HG02763 (cell line): ENCODE data around the gene CLDND1.

Experiments used
- ATAC-seq: cut with Tn5 transposase; IDR thresholded peaks from one replicate; pipeline ENCODE4 v1.9.1; 2021; ENCODE audit warnings: mild to moderate bottlenecking, moderate library complexity; ENCODE audit not compliant: unreplicated experiment

Gene CLDND1

GRCh38 chr3:98552232-98553020 lies 29.7 kb upstream of the CLDND1 start:
- ATAC-seq, result no peak

DNA sequence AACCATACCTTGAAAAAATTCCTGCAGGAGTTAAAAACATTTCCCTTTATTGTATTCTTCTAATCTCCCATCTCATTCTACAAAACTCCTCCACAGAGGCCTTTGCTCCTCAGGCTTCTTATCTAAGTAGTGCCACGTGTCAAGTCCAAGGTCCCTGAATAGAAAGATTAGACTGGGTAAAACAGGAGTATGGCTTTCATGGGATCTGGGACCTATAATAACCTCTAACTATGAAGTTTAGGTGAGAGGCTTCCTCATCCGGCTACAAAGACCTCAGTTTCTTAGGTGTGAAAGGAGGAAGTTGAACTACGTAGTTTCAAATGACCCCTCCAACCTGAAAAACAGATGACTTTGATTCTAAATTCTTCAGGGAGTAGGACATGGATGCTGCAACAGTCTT lies 29.1 kb upstream of the CLDND1 start:
- no peak for ATAC-seq

DNA sequence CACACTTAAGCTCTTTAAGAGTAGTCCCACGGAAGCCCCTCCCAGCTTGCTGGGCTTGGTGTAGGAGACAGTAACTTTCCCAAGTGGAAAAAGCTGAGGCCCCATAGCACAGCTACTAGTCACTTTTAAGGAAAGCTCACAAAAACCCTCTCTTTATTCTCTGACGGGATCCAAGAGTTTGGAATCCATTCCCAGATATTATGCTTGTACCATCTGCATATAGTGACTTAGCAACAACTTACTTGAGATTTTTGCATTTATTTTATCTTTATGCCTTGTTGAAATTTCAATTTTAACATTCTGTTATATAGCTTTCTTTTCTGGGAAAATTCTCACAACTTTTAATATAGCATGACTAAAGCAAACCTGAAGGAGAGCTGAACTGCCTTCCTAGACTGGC lies 28.5 kb upstream of the CLDND1 start:
- no peak for ATAC-seq

GRCh38 chr3:98550833-98551232 lies 28.1 kb upstream of the CLDND1 start:
- no peak for ATAC-seq

DNA sequence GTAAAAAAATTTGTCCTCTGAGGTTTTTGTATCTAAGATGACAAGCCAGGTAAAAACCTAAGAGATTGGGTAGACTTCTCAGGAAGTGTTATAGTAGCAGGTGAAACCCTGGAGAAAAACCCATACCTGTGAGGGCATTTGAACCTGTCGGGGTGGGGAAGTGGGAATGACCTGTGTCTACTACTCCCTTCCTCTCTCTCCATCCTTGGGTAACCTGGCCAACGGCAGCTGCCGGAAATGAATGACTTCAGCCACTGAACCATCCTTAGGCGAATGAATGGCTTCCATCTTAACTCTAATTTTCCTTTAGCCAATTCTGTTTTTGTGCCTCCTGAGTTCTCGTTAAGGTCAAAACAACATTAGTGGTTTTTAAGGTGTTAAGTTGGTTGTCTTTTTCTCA lies 25.8 kb upstream of the CLDND1 start:
- ATAC-seq, result no peak

DNA sequence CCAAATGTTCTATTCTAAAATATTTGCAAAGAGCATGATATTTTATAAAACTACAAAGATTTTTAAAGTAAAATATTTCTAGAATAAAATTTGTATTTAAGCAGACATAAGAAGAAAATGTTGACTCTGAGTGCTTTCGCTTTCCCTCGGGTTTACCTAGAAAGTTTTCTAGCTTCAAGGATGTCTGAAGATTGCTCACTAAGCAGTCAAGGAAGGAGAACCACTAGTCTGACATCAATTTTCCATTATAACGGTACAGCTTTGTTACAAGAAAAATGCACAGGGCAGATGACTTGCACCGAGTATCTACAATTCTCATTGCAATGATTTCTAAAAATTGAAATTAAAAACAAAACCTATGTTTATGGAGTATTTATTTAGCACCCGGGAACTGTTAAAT lies 23.2 kb upstream of the CLDND1 start:
- peak; percentile 59 for ATAC-seq

GRCh38 chr3:98542623-98543022 lies 19.9 kb upstream of the CLDND1 start:
- ATAC-seq, result no peak

- ATAC-seq, result no peak
Measured at GRCh38 chr3:98541695-98542094, 19.0 kb upstream of the CLDND1 start.

DNA sequence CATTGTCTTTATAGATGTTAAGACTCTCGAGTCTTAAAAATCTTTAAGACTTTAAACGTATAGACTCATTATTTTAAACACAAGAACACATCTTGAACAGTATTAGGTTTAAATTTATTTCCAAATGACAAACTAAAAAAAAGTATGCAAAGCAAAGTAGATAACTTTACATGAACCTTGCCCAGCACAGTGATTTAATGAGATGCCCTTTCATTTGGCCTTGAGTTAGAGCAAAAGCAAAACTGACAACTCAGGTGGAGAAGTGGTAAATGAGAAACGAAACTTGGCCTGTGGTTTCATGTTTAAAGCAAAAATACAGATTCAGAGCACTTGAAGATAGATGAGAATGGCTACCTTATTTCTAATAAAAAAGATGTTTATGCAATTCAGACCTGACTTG lies 17.6 kb upstream of the CLDND1 start:
- ATAC-seq, result peak; percentile 38

DNA sequence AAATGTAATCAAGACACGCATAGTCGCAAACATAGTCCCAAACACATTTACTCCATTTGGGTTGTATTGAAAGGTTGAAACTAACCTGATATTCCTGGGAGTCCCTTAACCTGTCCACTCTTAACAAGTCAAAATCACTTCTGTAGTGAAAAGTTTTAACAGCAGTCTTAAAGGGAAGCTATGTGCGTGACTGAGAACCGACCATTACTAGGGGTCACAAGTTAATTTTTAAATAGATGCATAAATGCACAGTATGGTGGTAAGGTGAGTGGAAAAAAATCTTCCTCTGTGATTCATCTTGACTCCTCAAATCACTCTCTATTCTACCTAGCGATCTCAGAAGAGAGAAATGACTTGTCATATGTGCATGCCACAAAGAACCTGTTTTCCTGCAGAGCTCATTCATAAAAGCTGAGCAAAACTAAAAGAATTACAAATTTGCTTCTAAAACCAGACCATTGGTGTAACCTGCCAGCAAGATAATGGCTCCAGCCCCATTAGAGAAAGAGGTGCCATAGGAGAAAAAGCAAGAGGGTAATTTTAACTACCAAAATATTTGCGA lies 13.8 kb upstream of the CLDND1 start:
- ATAC-seq, result peak; percentile 76

DNA sequence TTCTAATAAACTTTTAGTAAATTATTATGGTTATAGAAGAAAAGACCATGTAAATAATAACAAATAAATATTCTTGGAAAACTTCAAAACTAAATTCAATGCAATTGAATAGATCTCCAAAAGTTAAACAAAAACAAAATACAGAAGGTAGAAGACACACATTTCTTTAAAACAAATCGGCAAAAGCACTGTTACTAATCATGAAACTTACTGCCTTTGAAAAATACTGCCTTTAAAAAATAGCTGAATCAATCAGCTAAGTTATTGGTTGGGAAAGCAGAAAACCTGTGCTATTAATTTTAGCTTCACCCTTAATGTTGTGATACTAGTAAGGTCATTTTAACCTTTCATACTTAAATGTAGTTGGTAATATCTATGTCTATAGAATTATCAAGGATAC lies 12.0 kb upstream of the CLDND1 start:
- ATAC-seq, result no peak

DNA sequence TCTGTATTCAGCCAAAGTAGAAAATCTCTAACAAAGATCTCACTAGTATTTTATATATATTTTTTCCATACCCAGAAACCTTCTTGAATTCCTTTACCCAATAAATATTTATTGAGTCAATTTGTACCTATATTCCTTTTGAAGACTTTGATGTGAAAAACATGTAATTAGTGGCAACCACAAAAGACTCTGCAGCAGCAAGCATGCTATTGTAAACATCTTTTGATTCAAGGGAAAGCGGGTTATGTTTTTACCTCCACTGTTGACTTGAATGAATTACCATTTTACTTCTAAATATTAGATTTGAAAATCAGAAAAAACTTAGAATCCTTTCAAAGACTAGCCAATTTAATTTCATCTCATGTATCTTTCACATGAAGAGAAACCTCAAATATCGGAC lies 11.5 kb upstream of the CLDND1 start:
- no peak for ATAC-seq

GRCh38 chr3:98532709-98533571 lies 10.2 kb upstream of the CLDND1 start:
- ATAC-seq, result no peak

DNA sequence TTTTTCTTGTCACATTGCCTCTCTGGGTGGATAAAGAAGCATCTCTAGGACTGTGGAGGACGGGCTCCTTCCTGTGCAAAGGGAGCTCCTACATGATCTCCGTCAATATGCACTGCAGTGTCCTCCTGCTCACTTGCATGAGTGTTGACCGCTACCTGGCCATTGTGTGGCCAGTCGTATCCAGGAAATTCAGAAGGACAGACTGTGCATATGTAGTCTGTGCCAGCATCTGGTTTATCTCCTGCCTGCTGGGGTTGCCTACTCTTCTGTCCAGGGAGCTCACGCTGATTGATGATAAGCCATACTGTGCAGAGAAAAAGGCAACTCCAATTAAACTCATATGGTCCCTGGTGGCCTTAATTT lies 9.6 kb upstream of the CLDND1 start:
- ATAC-seq, result no peak

DNA sequence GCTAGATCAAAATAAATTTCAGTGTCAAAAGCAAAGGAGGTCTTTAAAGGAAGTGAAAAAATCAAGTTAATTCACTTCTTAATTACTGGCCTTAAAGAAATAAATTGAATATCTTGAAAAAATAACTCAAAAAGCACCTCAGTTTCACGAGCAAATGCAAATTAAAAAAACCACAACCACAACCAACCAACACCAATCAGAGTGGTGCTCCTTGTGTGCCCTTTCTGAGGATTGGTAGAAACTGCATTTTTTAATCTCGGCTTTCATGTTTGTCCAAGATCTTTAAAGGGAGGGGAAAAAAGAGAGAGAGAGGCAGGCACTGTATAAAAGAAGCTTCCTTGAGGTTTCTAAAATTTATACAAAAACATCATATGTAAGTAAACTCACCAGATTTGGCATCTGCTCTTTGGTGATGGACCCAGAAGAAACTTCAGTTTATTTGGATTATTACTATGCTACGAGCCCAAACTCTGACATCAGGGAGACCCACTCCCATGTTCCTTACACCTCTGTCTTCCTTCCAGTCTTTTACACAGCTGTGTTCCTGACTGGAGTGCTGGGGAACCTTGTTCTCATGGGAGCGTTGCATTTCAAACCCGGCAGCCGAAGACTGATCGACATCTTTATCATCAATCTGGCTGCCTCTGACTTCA lies 9.0 kb upstream of the CLDND1 start, which contains the start of gene GPR15:
TSS of gene GPR15 (plus strand) at position 357 of the 653 bp plus-strand sequence. CDS start at position 413, 56 bp downstream.
- no peak for ATAC-seq

GRCh38 chr3:98530676-98531075 lies 8.0 kb upstream of the CLDND1 start:
- no peak for ATAC-seq

- ATAC-seq, result no peak
Measured at GRCh38 chr3:98529856-98530459, 7.3 kb upstream of the CLDND1 start.

DNA sequence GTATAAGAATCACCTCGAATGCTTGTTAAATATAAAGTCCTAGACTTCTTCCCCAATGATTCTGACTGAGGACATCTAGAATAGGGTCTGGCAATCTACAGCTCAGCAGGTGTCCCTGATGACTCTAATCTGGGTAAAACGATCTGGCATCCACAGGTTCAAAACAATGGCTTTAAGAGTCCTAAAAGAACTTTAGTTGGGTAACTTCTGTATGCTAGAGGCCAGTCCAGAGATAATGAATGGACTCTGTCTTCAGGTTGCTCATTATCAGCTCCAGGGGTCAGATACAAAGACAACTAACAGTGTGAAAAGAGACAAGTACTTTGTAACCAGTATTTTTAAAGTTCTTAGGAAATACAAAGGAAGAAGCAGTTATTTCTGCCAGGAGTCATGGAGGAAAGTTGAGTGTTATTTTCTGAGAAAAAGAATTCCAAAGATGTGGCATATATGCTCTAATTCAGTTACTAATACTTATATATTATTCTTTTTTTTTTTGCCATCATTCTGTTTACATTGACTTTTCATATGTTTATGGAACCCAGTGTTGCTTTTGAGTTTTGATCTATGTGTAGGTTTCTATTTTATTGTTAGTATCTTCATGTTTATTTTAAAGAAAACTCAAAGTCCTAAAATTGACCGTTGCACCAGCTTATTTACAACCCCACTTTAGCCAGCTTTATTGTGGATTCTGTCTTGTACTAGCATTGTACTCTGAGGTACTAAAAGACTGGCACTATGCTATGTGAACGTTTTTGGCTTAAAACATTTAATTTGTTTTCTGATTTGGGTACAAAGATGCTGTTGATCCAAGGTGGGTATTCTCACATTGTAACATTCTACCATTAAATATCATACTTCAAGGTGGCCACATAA lies 6.0 kb upstream of the CLDND1 start:
- no peak for ATAC-seq

- no peak for ATAC-seq
Measured at GRCh38 chr3:98525494-98525893, 2.8 kb upstream of the CLDND1 start.
